Stimulated activated CD4-positive, alpha-beta T cell treated with anti-CD3 and anti-CD28 coated beads, Interleukin-1b, Interleukin-23, amount 100 ng/mL, for 4 hours (primary cell): ENCODE measurements around the gene PAIP2B.
"Not testable (repeated sequence)": the region's sequence is repeated elsewhere in the genome, so short reads cannot be mapped to it uniquely, and the experiment has no call there.

Experiments
- DNase-seq, 2 donors: peaks; one replicate each; pipeline ENCODE4 v3.0.0-alpha.2; 2020; ENCODE audit warnings: low read depth in 2 of 2

The PAIP2B gene

DNA sequence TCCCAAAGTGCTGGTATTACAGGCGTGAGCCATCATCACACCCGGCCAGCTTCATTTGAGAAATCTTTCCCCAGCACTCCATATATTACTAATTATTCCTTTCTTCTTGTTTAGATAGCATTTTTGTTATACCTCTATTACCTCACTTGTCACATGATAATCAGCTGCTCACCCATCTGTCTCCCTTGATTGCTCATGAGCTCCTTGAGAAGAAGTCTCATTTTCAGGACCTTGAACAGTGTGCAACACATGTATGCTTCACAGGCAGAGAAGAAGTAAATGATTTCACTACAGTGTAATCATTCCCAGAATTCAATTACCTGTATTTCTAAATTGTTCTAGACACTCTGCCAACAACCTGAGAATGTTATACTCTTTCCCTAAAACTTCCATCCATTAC lies 6.2 kb downstream of the PAIP2B start:
- DNase-seq, result no peak

DNA sequence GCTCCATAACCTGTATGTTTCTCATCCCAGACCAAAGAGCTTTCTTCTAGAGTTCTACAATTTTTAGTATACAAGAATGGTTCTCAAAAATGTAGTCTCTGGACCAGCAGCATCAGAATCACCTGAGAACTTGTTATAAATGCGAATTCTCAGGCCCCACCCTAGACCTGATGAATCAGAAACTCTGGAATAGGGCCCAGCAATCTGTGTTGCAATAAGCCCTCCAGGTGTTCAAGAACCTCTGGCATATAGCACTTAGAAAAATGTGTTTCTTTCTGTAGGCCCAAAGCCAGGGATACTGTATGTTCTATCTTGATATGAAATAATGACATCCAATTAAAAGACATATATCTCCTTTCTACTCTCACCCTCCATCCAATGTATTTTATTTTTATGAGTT lies 10.4 kb downstream of the PAIP2B start:
- DNase-seq, result no peak

DNA sequence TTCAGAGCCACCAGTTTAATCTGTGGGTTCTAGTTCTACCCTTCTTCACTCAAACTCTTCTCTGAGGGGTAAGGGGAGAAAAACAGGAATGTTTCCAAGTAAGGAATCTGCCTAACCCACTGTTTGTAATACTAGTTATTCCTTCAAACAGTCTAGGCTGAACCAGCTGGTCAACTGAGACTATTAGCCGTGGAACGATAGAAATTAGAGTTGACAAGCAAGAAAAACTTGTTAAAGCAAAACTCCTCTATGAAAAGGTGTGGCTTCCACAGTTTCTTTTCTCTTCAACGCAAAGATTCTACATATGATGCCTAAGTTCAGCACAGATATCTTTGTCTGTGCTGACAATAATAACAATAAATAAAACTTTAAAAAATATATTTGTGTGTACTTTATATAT lies 11.5 kb downstream of the PAIP2B start:
- no peak for DNase-seq

DNA sequence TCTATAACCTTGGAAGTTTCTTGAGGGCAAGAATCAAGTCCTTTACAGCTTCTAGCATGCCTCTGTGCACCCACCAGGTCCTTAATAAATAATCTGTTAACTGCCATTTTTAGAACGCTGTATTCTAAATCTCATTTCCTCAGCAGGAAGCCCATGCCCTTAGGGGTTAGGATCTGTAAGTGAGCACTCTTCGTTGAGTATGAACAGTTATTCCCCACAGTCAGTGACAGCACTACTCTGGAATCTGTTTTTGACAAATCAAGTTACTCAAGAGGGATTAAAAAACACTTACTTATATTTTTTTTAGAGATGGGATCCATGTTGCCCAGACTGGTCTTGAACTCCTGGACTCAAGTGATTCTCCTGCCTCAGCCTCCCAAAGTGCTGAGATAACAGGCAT lies 14.6 kb downstream of the PAIP2B start:
- DNase-seq, result no peak

DNA sequence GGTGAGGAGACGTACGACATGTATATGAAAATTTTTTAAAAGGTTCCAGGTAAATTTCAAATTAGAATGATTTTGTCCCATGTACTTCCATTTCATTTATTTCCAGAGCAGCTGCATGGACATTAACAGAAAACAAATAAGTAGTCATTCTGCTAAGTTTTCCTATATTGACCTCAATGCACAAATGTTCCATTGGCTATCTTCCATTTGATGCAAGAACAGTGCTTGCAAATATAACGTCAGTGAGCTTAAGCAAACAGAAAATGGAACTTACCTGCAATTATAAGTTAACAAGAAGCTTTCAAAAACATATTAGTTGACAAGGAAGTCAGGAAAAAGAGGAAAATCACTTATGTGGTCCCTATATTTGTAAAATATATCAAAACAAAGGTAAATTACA lies 16.6 kb downstream of the PAIP2B start:
- no peak for DNase-seq

DNA sequence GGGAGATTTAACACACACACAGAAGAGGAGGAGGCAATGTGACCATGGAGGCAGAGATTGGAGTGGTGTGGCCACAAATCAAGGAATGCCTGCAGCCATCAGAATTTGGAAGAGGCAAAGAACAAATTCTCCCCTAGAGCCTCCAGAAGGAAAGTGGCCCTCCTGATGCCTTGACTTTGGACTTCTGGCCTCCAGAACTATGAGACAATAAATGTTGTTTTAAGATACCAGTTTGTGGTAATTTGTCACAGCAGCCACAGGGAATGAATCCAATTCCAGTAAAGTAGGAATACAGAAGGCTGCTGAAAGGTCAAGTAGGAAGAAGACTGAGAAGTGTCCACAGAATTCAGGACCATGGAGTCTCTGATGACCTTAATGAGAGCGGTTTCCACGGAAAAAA lies 18.1 kb downstream of the PAIP2B start:
- no peak for DNase-seq

DNA sequence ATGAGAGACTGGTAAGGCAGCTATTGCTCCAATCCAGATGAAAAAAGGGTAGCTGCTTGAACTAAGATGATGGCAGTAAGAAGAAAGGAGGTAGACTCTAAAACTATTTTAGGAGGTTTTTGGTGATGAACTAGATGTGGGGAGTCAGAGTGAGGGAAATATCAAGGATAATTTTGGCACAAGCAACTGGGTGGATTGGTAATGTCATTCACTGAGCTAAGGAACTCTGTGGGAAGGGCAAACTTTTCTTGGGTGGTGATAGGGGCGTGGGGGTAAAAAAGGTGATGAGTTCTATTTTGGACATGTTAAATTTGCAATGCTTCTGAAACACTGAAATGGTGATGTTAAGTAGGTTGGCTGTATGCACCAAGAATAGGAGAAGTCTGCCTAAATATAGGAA lies 19.3 kb downstream of the PAIP2B start:
- DNase-seq, result no peak

DNA sequence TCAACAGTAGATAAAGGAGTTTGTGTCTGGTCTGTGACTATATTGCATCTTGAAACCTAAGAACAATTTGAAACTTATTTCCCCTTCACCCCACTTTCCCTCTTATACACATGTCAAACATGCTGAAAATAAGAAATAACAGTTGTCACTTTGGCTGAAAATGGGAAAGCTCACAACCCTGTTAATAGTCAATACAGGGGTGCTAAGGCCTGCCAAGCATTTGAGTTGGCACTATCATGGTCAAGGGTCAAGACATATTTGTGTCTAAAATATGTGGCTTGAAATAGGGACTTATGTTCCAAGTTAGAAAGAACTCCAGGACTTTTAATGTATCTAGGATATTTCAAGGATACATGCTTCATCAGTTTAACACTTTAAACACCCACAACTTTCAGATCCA lies 20.6 kb downstream of the PAIP2B start:
- DNase-seq, result no peak

DNA sequence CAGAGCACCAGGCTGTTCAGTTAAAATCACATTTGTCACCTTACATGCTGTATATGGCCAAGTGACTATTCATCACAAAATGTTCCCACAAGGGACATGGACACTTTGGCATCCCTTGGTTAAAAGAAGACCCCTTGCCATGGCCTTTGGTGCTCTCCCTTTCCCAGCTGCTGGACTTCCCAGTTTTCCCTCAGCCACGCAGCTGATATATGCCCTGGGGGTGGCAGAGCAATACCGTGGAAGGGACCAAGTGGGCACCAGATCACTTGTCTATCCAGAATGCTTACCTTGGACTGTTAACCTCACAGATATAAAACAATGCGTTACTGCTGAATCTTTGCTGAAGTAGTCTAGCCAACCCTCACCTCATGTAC lies 35.3 kb downstream of the PAIP2B start:
- DNase-seq, result no peak

DNA sequence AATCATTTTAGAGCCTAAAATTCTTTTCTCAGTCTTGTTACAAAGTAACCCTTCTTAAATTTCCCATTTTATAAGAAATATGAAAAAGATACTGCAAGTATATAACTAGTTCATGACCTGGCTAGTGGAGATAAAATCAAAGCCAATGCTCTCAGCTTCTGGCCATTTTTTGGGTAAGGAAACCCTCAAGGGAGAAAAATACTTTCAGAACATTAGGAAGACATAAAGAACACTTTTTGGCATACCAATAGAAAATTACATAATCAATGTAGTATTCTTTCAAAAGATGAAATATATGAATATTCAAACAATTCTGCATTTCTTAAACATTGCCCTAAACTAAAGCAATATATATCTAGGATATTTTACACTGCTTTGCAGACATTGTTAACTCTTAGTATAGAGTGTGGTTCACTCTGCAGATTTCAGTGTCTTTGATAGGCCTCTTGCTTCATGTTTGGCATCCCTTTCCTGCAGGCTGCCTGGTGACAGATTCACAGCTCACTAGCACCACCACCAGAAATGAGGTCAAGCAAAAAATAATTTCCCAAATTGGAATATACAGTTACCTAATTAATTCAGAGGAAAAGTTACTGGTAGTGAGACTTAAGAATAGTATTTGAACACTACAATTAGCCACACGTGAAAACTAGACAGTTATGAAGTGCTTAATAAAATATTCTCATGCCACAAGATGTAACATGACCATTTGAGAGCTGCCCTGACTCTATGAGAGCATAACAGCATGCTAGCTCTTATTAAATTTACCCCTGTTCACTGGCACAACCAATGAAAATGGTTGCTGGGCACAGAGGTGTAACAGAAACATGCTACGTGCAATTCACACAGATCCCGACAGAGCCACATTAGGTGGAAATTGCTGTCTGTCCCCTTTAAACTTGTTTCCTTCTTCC lies 36.0 kb downstream of the PAIP2B start:
- no peak for DNase-seq

DNA sequence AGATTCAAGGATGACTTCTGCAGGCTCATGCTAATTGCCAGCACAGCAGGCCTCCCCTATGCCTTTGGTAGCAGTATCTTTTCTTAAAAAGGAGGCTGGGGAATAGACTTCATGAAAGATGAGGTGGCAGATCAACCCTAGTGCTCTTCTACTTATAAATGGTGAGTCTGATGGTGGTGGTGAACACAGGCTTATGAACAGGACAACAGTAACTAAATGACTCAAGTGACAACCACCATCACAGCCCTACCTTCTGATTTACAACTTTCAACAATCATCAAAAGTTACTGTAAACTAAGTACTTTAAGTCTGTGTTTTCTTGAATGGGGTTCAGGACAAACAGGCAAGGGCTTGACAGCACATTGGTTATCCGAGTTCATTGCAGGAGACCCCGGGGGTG lies 39.3 kb downstream of the PAIP2B start:
- DNase-seq, result no peak

DNA sequence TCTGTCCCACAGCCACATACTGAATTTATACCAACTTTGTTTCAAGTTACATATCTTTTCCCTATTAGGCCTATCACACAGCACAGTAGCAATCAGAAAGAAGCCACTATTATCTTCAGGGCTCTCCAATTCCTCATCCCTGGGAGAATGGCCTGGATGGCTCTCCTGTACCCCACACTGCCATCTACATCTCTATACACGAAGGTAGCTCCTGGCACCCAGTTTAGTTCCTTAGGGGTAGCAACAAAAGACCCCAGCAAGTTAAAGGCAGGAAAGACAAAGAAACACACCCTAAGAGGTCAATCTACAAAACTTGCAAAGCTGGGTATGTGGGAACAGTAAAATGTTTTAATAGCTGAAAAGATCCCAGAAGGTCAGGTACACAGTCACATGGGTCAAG lies 39.9 kb downstream of the PAIP2B start:
- DNase-seq, result no peak

DNA sequence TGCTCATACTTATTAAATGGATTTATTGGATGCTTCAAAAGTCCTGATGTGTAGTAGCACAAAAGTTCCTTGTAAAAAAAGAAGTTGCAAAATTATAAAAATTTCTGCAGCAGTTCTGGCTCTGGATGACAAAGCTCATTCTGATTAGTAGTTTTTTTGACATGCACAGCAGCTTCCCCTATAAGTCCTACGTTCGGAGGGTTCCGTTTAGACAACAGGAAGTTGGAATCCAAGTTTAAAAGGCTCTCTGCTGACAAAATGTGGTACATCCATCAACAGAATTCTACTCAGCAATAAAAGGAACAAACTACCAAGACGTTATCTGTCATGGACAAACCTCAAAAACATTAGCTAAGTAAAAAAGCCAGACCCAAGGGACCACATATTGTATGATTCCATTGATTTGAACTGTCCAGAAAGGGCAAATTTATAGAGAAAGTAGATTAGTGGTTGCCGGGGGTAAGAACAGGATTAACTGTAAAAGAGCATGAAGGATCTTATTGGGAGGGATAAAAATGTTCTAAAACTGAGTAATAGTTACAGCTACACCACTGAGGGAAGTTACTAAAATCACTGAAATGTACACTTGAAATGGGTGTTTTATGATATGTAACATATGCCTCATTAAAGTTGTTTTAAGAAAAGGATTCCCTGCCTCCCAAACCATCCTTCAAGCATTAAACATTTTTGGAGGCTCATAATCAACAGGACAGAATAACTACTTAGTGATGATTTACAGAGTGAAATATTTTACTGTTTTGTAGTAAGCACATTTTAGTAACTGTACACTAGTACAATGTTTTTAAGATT lies 43.4 kb downstream of the PAIP2B start:
- not testable (repeated sequence) for DNase-seq

DNA sequence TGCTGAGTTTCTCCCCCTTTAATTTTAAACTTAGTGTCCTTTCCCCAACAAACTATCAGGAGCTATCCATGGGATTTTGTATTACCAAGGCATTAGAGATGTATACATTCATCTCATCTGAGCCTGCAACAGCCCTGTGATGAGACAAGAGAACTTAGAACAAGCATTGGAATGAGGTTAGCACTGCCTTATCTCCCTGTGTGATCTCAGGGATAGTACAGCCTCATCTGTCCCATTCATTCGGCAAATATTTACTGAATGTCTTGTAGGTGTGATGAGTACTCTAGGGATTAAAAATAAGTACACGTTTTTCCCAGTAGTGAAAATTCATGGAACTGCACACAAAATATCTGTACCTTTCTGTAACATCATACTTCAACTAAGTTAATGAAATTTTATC lies 45.6 kb downstream of the PAIP2B start:
- no peak for DNase-seq

DNA sequence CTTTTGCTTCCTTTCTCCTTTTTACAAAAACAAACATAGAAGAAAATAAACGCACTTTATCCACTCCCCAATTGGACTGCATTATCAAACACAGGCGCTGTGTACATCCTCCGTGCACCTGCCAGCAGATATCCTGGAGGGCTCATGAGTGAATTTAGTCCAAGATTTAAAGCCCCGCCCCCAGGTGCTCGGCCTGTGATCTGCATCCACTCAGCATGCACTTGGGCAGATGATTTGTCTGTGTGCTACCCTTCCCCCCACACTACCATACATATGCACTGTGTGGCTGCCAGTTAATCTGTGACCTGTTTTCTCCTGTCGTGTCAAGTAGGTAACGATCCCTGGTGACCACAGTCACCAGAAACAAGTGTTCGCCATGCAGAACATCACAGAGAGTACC lies 48.1 kb downstream of the PAIP2B start:
- not testable (repeated sequence) for DNase-seq

DNA sequence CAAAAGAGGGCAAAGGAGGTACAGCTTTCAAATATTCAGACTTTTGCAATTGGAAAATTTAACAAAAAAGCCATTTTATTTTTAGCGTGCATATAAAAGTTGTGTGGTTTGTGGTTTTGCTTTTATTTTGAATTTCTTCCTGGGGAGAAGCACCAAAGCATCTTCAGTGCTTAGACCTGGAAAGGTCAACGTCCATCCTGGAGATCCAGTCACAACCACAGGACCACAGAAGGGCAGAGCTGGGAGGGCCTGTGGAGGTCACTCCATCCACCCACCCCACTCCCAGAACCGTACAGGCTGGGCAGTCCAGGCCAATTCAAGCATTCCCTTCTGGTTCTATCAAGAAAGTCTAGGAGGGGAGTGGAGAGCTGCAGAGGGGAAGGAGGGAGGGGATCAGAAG lies 52.7 kb downstream of the PAIP2B start:
- DNase-seq, result no peak

DNA sequence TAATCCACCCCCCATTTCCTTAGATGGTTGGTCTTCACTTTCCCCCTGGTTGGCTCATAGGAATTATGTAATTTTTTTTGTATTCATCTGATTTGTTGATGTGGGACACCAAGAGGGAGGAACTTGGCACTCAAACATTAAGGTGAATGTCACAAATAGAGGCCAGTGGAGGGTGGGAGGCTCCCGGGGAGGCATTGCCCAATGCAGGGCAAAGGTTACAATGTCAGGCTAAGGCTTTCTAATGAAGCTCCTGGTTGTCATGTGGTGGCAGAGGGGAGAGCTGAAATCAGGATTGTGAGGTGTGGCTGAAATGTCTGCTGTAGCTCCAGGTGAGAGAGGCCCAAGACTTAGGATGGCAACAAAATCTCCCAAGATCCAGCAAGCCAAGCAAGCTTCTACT lies 53.8 kb downstream of the PAIP2B start:
- no peak for DNase-seq

DNA sequence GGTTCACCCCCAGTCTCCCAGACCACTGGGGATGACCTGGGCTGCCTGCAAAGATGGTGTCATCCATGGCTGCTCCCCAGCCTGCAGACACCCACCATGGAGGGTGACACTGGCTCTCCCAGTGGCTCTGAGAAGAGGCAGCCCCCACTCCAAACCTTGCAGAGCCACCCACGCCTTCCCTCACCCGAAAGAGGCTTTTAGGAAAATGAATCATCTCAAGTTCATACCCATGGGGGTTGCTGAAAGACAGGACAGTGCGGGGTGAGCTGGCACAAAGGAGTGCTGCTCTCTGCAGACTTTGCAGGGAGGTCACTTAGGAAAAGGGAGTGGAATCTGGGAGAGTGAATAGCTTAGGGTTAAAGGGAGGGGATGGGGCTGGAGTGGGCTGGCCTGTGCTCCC lies 60.1 kb downstream of the PAIP2B start:
- DNase-seq, result no peak

DNA sequence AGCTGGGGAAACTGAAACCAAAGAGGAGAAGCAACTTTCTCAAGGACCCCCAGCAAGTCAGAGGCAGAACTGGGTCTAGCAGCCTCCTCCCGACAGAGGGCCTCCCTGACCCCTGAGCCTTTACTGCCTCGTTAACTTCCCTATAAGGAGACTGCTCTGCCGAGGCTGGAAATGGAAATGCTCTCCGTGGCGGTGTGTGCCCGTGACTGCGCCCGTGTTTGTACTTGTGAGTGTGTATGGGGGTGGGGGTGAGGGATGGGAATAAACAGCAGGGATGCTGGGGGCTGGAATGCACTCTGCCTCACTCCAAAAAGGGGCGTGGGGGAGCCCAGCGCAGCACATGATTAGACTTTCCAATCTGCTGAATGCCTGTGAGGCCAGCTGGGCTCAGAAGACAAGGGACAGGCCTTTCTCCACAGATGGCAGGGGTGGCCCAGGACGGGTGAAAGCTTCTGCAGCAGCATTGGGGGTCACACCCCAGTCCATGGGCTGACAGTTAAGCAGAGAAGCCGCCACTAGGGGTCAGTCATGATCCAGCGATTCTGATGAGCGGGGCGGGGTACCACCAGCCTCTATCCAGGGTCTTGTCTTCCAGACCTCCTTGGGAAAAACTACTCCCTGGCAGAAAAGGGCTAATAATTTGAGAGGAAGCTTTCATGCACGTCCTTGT lies 69.6 kb downstream of the PAIP2B start:
- DNase-seq, result peak; percentile 48 to 51

DNA sequence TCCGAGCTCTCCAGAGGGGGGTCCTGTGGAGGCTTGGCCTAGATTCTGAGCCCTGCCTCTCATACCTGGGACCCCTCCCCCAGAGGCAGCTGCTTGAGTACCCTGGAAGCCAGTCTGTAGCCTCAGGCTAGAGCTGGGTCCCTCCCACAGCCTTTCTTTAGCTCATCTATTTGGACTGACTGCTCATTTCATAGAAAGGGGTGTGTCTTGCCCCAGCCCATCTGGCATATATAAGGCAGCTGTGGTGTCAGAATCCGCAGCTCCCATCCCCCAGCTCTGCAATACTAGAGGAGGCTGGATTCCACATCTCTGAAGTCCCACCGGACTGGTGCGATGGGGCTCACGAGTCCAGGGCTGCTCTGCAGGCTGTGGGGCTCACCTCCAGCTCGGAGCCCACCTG lies 70.3 kb downstream of the PAIP2B start:
- no peak for DNase-seq

DNA sequence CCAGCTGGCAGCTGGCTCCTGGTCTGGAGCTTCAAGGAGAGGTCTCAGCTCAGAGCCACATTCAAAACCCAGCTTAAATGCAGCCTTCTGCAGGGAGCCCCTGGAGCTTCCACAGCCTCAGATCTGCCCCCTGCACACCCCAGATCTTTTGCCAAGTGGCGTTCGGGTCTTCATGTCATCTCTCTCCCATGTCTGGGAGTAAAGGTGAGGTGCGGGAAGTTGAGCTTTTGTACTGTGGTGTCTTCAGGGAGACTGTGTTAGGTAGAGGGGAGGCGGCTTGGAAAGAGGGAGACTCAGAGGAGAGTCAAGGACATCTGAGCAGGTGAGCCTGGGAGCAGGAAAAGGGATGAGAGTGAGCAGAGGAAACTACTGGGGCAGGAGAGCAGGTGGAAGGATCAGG lies 71.1 kb downstream of the PAIP2B start:
- no peak for DNase-seq

DNA sequence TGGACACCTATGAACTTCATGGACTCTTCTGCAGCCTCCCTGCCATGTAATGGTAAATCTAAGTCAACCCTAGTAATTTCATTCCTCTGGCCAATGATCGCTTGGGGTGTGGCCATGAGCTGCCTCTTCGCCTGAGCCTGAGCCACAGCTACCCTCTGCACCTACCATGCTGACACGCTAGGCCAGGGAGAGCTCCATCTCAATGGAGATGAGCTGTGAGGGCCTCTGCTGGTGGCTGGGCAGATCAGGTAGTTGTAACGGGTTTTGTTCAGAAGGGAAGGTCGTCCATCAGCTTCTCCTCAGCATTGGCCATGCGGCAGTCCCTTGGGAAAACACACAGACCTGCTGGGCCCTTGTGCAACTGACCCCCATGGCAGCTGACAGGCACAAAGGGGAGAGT lies 72.1 kb downstream of the PAIP2B start:
- no peak for DNase-seq

DNA sequence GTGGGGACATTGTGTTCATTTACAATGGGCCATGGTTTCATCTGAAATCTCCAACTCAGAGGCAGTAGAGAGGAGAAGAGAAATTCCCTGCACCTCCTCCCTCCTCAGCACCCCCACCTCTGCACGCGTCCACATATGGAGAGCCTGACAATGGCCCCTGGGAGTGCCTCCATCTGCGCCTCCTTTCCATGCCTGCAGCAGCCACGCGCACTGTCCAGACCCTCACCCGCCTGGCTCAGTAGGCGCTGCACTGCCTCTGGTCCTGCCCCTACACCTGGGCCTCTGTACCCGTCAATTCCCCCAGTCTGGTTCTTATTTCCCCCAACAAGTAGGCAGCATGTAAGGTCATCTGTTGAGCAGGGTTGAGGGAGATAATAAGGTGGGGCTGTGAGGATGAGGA lies 72.6 kb downstream of the PAIP2B start:
- DNase-seq, result no peak
